NCI-H2107 treated with DMSO at 0.1 percent for 48 hours (cell line): ENCODE results near the gene TFF2.

Experiments
- DNase-seq: peaks from one replicate; lab custom pipeline; 2025; ENCODE audit not compliant: unreplicated experiment; lab: John Stamatoyannopoulos, UW

Gene TFF2, protein sequence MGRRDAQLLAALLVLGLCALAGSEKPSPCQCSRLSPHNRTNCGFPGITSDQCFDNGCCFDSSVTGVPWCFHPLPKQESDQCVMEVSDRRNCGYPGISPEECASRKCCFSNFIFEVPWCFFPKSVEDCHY

DNA sequence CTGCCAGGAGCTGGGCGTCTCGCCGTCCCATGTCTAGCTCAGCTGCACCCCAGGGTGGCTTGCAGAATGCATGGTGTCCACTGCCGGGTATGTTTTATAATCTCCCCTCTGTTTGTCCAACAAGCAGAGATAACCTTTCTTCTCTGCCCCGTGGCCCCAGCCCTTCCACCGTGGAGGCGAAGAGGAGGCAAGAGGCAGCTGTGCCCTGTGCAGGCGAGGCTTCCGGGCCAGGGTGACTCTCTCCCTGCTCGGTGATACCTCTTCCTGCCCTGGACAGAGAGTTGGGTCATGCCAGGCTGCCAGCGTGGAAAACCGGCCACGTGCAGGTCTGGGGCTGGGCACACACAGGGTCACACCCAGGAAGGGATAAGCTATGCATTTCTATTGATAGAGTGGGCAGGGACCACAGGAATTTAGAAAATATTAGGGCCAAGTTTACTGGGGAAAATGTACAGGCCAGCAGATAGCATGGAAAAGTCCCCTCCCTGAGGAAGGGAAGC lies at the start of gene TFF2:
TFF2 (minus strand) TSS at position 68 of the 500 bp plus-strand sequence; CDS start at position 31, 37 bp downstream.
- DNase-seq, result no peak

DNA sequence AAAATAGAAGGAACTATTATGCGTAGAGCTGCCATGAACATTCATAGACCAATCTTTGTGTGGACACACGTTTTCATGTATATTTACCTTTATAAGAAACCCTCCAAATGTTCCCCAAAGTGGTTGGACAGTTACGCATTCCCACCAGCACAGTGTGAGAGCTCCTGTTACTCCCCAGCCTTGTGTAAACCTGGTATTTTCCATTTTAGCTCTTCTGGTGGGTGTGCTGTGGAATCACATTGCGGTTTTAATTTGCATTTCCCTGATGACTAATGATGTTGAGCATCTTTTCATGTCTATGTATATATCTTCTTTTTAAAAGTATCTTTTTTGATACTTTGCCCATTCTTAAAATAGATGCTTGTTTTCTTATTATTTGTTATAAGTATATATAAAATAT lies 49.7 kb upstream of the TFF2 start:
- DNase-seq, result no peak

DNA sequence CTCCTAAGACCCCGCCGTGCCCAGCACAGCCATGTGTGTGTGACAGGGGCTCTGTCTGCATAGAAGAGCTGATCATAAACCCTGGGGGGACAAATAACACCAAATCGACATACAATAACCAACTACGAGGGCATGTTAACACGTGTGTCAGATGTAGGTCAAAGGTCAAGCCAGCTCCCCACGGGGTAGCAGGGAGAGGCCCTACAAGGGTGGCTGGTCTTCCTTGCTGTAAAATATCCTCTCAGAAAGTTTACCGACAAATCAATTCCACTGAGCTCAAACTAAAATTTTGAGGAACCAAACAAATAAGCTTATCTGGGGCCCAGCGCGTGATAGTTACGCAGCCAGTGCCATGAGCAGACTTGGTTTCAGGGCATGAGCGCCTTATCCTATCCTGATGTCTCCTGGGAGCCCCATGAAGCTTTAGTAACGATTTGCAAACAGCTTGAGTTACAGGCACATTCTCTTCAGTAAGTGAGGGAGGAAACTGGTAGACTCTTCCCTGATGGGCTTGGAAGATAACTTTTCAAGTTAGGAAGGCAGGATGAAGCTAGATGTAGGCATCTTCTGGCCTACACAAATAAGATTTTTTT lies 47.7 kb upstream of the TFF2 start:
- DNase-seq, result no peak

DNA sequence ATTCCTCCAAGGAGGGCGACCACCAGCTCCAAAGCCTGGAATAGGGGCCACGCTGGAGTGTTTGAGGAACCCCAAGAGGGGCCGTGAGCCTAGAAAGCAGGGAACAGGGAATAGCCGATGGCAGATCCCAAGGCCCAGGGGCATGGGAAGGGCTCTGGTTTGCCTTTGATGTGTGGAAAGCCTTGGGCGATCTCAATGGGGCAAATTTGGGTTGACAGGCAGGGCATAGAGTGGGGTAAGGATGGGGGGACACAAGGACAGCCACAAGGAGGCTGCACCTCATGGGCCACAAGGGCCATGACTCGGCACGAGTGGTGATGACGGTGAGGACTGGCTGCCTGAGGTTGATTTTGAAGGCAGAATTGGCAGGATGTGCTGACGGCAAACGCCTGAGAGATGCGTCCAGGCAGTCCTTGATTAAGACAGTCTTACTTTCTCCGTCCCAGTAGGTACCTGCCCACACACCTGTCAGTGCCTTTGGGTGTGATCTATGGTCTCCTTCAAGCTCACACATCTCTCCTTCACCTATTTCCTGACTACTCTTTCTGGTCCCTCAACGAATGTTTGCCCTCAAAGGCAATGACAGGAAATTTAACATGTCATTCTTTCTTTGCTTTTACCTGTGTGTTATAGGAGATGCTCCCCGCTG lies 47.1 kb upstream of the TFF2 start:
- no peak for DNase-seq

DNA sequence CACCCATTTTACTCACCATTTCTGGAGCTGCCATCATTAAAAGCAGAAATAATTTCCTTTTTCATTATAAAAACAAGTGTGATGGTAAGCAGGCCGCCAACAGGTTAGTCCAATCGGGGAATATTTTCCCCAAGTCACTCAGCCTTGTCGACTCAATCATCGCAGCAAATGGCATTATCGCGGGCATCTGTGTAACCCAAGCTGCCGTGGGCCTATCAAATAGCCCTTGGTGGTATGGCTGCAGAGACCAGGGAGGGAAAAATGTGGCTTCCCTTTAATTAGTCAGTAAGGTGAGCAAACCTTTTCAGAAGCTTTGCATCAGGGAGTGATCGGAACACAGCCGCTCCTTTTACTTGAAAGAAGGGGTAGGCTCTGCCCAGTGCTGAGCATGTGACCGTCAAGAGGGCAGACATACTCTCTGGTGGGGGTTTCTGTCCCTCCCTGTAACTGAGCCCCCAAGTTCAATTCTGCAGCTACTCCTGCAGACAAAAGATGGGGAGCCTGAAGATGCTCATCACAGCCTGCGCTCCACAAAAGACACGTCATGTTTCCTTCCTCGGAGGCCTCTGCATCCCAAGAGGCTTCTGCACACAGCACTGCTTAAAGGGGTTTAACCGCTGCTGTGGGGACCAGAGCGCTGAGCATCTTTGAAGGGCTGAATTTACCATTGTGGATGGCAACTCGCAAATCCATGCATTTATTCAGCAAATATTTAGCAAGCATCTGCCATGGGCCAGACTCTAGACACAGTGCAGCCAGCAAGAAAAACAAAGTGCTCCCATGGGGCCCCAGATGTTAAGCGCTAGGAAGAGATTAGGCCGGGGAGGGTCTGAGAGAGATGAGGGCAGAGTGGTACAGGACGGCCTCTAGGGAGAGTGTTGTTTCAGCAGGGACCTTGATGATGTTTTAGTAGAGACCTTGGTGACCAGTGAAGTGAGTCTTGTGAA lies 46.3 kb upstream of the TFF2 start:
- peak; percentile 70 for DNase-seq

DNA sequence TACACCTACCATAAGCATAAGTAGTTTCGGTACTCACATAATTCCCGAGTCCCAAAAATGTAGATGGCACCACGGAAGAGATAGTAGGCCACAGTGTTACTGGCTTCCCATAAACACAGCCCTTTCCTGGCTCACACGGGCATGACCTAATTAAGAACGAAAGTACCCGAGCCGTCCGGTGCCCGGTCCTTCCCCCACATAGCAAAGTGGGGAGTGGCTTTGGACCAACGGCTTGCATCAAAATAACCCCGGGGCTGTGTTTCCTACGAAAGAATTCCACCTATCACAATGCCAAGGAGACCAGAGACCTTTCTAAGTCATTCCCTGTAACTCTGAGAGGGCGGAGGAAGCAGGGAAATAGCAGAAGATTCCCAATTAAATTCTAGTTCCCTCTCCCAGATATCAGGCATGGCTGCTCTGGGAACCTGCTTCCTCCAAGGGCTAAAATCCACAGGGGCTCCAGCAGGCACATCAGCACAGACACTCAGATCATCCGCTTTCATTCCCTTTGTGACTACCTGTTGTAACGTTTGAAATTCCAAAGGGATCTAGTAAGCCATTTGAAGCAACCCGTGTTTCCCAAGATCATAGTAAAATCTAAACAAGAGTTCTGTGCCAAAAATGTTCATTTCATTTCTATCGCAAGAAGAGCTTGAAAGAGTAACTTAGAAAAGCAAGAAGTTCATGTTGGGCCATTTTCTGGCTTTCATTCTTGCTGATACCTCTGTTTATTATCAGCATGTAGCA lies 45.3 kb upstream of the TFF2 start, which contains the start of gene TMPRSS3:
TMPRSS3 (minus strand) TSS at position 148 of the 747 bp plus-strand sequence. CDS start 635 bp downstream, outside the sequence.
- DNase-seq, result no peak

DNA sequence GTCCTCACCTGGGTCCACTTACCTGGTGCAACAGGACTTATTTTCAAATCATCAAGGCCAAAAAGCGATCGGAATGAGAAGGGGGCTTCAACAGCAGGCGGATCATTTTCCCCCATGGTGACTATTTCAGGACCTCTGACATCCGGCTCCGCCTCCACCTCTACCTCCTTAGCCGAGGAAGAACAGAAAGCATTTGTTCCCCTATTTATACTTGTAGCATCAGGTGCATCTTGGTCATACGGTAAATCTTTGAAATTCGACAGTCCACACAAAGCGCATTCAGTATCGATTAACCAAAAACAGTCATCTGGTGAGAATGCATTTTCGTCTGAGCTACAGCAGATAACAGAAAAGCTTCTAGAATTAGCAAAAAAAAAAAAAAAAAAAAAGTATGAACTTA lies 44.5 kb upstream of the TFF2 start:
- no peak for DNase-seq

DNA sequence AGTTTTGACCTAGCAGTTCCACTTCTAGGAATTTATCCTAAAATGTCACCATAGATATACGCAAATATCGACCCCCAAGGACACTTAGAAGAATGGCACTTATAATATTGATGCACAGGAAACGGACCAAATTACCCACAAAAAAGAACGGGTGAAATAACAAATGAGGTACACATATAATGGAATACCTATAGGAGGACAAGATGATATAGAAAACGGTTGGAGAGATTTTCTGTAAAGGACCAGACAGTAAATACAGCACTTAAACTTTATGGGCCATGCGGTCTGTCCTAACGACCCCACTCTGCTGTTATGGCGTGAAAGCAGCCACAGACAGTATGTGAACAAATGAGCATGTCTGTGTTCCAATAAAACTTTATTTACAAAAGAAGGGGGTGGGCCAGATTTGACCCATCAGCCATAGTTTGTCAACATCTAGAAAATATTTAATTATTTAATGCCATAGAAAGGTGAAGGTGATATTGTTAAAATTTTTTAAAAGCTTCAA lies 42.7 kb upstream of the TFF2 start:
- no peak for DNase-seq

DNA sequence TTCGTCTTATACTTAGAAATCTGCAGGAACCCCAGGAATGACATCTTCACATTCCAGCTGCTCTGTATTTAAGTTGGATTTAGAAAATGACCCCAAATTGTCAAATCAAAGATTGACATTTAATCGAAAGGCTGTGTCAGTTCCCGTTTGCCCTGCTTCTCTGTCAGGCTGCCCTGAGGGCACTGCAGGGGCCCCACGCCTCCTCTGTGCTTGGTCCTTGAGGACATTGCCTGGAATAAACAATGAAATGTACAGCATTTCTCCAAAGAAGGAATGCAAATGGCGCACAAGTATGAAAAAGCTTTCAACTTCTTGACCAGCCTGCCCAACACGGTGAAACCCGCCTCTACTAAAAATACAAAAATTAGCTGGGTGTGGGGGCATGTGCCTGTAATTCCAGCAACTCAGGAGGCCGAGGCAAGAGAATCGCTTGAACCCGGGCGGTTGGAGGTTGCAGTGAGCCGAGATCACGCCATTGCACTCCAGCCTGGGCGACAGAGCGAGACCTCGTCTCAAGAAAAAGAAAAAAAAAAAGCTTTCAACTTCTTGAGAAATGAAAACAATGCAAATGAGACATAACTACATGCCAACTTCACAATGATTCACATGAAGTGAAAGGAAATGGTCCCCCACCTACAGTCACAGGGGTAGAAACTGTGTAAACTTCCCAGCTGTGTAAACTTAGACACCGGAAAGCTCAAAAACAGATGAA lies 42.1 kb upstream of the TFF2 start:
- no peak for DNase-seq

DNA sequence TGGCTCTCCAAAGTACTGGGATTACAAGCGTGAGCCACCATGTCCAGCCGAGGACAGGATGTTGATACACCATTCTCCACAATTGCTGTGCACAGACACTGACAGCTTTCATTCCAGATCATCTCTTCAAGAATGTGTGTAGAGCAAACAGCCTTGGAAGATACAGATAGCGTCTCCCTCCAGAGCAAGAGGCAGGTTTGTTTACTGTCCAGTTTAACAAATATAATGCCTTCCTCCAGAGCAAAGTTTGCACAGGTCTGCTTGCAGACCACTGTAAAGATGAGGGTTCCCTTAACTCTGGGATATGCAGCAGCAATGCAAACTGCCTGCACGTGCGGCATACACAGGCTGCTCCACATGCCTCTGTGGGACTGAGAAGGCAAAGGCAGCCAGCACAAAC lies 40.5 kb upstream of the TFF2 start:
- no peak for DNase-seq

DNA sequence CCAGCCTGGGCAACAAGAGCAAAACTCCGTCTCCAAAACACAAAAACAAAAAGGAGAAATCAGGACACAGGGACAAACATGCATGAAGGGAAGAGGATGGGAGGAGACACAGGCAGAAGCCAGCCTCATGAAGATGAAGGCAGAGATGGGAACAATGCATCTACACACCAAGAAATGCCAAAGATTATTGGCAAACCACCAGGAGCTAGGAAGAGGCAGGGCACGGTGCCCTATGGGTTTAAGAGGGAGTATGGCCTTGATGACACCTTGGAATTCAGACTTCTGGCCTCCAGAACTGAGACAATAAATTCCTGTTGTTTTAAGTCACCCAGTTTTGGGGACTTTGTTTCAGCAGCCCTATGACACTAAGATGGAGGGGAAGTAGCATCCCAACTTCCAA lies 39.9 kb upstream of the TFF2 start:
- no peak for DNase-seq

DNA sequence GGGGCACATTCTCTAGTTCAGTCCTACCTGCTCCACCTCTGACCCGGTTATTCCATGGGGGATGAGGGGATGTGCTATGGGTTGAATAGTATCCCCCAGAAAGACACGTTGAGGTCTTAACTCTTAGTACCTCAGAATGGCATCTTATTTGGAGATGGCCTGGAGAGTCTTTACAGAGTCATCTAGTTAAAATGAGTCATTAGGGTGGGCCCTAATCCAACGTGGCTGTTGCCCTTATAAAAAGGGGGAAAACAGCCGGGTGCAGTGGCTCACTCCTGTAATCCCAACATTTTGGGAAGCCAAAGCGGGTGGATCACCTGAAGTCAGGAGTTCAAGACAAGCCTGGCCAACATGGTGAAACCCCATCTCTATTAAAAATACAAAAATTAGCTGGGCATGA lies 39.4 kb upstream of the TFF2 start:
- no peak for DNase-seq

DNA sequence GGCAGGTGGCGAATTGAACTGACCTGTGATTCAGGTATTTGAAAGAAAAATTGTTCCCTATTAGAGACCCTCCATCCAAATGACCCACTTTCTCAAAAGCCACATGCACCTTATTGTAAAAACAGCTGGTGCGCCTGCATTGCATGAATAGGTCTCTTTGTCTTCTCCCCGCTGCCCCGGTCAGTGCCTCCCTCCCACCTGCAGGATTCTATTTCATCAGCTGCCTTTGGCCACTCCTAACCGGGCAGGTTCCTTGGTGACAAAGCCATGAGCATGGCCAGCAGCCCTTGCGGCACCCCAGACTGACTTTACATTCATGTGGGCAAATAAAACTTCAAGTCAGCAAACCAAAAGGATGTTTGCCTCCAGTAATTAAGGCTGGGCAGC lies 38.6 kb upstream of the TFF2 start:
- DNase-seq, result no peak

DNA sequence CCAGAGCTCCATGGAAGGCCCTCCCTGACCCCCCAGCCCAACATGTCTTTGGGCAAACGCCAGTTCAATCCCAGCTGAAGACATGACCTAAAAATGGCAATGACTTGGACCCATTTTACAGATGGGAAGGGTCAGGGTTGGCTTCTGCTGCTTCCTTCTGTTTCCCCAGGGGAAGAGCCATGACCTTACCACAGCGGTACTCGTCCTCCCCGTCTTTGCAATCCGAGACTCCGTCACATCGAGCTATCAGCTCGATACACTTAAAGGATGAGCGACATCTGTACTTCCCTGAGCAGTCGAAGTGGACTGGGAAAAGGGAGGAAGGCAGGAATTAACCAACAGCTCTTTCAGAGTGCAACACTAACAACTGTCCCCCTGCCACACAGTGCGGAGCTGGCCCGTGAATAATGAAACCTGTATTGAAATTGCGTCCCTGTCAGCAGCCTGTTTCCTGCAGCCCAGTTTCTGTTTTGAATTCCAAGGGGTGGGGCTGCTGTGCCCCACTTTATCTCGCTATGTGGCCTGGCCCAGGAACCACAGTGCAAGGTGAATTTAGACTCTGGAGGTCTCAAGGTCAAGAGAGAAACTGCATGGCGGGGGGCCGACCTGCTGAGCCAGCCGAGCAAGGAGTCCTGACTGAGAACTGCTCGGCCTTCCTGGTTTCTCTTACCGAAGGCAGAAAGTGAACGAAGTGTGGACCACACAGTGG lies 38.1 kb upstream of the TFF2 start:
- no peak for DNase-seq

DNA sequence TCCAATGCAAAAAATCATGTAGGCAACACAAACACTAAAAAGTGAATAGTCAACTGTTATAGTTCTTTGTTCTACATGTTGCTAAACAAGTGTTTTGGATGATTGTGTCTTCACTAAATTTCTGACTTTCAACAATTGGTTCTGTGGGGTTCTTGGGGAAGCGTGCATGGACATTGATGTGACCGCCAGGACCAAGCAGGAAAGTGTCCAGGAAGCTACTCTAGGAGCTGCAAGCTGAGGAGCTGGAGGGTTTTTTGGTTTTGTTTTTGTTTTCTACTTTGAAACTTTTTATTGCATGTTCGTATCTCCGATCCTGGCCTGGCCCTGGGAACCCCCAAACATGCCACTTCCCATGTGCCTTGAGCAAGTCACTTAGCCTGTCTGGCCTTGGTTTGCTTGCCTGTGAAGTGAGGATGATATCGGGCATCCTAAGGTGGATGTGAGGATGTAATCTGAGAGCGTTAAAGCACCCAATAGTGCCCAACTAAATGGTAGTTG lies 37.1 kb upstream of the TFF2 start:
- no peak for DNase-seq

DNA sequence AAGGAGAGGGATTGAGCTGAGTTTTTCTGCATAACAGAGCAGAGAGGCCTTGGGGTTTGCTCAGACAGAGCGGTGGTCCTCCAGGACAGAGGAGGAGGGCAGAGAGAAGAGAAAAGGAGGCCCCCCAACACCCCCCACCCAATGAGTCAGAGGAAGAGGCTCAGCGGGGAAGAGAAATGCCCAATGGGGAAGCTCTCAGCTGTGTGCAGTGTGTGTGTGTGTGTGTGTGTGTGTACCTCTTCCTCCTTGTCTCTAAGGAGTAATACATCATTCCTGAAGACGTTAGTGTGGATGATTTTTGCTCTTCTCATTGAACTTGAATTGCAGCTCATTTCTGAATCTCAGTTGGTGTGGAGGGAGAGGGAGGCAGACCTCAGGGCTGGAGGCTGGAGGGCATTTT lies 36.4 kb upstream of the TFF2 start:
- no peak for DNase-seq

DNA sequence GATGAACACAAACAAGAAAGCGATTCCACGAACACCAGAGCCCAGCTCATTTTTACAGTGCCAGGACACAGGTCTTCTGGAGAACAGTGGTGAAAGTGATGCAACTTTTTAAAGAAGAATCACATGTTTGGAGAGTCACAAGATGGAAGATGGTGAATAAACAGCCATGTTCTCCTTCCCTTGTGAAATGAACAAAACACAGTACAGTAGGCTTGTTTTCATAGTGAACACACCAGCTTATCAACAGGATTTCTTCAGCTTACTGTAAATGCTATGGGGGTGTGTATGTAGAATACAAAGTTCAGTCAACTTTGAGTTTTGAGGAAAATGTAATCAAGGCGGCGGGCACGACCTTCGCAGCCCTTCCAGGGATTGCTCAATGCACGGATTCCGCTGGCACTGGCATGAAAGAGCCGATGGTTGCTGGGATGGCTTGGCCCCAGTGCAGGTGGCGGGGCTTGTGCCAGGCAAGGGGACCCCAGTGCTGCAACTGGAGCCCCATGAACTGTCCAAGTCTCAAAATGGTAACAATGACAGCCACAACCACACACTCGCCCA lies 35.3 kb upstream of the TFF2 start:
- no peak for DNase-seq

DNA sequence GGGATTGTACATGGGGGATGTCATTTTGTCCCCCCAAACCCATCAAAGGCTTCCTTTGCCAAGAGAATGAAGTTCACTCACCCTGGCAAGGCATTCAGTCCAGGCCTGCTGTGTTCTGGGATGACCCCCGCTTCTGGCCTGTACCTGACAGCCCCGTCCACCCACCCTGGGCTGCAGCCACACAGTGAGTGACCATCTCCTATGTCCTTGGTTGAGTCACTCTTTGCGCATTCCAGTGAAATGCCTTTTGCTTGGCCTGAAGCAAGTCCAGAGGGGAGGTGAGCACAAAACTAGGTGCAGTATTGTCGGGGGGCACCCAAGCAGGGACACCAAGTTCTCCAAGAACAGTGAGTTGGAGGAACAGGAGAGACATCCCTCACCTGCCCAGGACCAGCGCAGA lies 34.8 kb upstream of the TFF2 start:
- DNase-seq, result no peak

DNA sequence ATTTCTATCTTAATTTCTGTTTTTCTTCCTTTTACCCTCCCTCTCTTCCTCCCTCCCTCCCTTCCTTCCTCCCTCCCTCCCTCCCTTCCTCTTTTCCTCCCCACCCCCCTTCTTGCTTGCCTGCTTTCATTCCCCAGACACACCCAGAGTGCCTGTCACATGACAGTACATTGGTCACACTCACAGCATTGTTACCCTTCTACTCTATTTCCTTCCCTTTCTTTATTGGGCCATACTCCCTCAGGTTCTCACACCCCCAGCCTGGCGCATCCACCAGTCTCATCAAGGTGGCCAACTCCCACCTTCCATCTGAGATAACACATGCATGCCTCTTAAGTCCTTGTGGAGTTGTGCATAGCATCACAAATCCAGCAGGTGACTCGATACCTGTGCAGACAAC lies 34.2 kb upstream of the TFF2 start:
- no peak for DNase-seq
